Ishikawa (cell line): Measurements from ENCODE around the gene ATP8A2.

Source experiments
- CEBPB ChIP-seq: IDR thresholded peaks from 2 replicates; pipeline ENCODE4 v1.6.1; 2012
- CREB1 ChIP-seq: IDR thresholded peaks from 2 replicates; pipeline ENCODE4 v1.6.1; 2012; ENCODE audit warnings: low read depth
- EGR1 ChIP-seq: IDR thresholded peaks from 2 replicates; pipeline ENCODE4 v1.6.1; 2012
- EP300 ChIP-seq: IDR thresholded peaks from 2 replicates; pipeline ENCODE4 v1.6.1; 2012; ENCODE audit warnings: borderline replicate concordance
- FOXM1 ChIP-seq: IDR thresholded peaks from 2 replicates; pipeline ENCODE4 v1.6.1; 2012; ENCODE audit warnings: low read depth, borderline replicate concordance
- NFIC ChIP-seq: IDR thresholded peaks from 2 replicates; pipeline ENCODE4 v1.6.1; 2012
- RAD21 ChIP-seq: IDR thresholded peaks from 2 replicates; pipeline ENCODE4 v1.6.1; 2012; ENCODE audit warnings: low read depth
- TAF1 ChIP-seq: IDR thresholded peaks from 2 replicates; pipeline ENCODE4 v1.6.1; 2012; ENCODE audit warnings: low read depth, mild to moderate bottlenecking
- TCF12 ChIP-seq: IDR thresholded peaks from 2 replicates; pipeline ENCODE4 v1.6.1; 2012; ENCODE audit warnings: low read depth
- TEAD4 ChIP-seq: IDR thresholded peaks from 2 replicates; pipeline ENCODE4 v1.6.1; 2012
- YY1 ChIP-seq: IDR thresholded peaks from 2 replicates; pipeline ENCODE4 v1.6.1; 2012; ENCODE audit warnings: low read depth
- ZBTB7A ChIP-seq: IDR thresholded peaks from 2 replicates; pipeline ENCODE4 v1.6.1; 2012; ENCODE audit warnings: low read depth
- TF ChIP-seq, protein P1 (sequence below): IDR thresholded peaks from 2 replicates; pipeline ENCODE4 v1.6.1; 2012; ENCODE audit warnings: low read depth, mild to moderate bottlenecking
- TF ChIP-seq, protein P2 (sequence below): IDR thresholded peaks from 2 replicates; pipeline ENCODE4 v1.6.1; 2012
- TF ChIP-seq, protein P3 (sequence below): IDR thresholded peaks from 2 replicates; pipeline ENCODE4 v1.6.1; 2012

ATP8A2 gene

DNA sequence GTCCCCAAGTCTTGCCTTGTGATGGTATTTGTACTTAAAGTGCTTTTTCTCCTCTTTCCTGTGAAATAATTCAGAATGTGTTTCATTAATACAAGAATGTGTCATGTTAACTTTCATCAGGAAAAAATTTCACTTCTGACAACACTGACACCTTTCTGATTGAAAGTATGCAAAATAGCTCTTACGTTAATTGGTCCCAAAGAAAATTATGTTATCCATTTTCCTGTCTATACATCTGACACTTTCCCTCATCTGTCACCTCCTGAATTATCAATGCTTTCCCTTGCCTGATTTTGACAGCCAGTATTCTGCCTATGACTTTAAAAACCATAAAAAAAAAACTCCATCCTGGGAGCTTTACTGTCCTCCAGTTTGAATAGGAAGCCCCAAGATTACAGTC is 336.5 kb downstream of the ATP8A2 start:
- TF ChIP-seq, protein P1, sequence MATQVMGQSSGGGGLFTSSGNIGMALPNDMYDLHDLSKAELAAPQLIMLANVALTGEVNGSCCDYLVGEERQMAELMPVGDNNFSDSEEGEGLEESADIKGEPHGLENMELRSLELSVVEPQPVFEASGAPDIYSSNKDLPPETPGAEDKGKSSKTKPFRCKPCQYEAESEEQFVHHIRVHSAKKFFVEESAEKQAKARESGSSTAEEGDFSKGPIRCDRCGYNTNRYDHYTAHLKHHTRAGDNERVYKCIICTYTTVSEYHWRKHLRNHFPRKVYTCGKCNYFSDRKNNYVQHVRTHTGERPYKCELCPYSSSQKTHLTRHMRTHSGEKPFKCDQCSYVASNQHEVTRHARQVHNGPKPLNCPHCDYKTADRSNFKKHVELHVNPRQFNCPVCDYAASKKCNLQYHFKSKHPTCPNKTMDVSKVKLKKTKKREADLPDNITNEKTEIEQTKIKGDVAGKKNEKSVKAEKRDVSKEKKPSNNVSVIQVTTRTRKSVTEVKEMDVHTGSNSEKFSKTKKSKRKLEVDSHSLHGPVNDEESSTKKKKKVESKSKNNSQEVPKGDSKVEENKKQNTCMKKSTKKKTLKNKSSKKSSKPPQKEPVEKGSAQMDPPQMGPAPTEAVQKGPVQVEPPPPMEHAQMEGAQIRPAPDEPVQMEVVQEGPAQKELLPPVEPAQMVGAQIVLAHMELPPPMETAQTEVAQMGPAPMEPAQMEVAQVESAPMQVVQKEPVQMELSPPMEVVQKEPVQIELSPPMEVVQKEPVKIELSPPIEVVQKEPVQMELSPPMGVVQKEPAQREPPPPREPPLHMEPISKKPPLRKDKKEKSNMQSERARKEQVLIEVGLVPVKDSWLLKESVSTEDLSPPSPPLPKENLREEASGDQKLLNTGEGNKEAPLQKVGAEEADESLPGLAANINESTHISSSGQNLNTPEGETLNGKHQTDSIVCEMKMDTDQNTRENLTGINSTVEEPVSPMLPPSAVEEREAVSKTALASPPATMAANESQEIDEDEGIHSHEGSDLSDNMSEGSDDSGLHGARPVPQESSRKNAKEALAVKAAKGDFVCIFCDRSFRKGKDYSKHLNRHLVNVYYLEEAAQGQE: no peak
- TF ChIP-seq, protein P2, sequence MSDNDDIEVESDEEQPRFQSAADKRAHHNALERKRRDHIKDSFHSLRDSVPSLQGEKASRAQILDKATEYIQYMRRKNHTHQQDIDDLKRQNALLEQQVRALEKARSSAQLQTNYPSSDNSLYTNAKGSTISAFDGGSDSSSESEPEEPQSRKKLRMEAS: no peak
- TF ChIP-seq TEAD4: no peak
- no peak for TF ChIP-seq FOXM1
- no peak for TF ChIP-seq CREB1
- TF ChIP-seq EGR1: no peak

DNA sequence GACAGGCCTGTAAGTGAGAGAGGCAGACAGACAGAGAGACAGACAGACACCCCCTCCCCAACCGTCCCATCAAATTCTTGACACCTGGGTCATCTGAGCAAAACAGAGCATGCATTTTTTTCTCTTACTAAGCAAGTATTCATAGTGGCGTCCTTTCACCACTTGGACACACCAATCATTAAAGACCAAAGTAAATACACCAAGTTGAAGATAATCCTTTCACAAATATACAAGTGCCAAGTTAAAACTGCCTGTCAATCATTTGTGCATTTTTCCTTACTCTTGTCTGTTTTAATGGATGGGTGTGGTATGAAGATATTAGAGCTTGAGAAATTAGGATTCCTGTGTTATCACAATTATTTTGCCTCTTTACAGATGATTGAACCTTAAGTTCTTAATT is 337.3 kb downstream of the ATP8A2 start:
- TF ChIP-seq YY1: no peak
- TF ChIP-seq NFIC: no peak
- TF ChIP-seq EGR1: no peak
- TF ChIP-seq TAF1: no peak
- no peak for TF ChIP-seq TEAD4
- TF ChIP-seq, protein P2: no peak
- TF ChIP-seq CREB1: no peak

DNA sequence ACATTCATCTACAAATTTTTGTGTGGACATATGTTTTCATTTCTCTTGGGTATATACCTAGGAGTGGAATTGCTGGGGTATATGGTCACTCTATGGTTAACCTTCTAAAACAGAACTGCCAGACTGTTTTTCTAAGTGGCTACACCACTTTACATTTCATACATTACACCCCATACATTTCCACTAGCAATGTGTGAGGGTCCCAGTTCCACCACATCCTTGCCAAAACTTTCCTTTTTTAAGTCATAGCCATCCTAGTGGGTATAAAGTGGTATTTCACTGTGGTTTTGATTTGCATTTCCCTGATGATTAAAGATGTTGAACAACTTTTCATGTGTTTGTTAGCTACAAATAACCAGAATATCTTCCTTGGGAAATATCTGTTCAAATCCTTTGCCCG is 344.0 kb downstream of the ATP8A2 start:
- TF ChIP-seq, protein P3, sequence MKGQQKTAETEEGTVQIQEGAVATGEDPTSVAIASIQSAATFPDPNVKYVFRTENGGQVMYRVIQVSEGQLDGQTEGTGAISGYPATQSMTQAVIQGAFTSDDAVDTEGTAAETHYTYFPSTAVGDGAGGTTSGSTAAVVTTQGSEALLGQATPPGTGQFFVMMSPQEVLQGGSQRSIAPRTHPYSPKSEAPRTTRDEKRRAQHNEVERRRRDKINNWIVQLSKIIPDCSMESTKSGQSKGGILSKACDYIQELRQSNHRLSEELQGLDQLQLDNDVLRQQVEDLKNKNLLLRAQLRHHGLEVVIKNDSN: no peak
- TF ChIP-seq TAF1 (no peak), YY1 (no peak)
- TF ChIP-seq, protein P1: no peak

DNA sequence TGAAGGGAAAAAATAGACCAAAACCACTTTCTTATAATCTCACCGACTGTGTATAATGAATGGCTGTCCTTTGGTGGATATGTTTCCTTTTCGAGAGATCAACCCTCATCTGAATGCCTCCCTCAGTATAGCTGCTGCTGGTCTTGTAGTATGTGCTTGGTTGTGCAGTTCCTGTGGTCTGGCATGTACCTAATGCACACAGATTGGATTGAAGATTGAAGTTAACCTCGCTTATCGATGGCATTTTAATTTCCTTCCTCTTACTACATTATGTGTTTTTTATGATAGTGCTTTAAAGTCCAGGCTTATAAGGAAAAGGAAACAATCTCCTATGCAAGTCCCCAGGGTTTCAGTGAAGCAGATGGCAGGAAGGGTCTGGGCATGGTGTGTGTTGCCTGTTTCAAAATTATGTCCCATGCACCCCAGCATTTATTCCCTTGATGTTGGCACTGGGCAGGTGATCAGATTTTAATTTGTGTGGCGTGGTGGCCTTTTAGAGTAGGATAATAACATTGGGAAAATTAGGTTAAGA is 346.0 kb downstream of the ATP8A2 start:
- TF ChIP-seq TEAD4 (no peak), CEBPB (no peak), EGR1 (no peak), CREB1 (no peak), EP300 (no peak), RAD21 (no peak)
- TF ChIP-seq, protein P3: no peak

DNA sequence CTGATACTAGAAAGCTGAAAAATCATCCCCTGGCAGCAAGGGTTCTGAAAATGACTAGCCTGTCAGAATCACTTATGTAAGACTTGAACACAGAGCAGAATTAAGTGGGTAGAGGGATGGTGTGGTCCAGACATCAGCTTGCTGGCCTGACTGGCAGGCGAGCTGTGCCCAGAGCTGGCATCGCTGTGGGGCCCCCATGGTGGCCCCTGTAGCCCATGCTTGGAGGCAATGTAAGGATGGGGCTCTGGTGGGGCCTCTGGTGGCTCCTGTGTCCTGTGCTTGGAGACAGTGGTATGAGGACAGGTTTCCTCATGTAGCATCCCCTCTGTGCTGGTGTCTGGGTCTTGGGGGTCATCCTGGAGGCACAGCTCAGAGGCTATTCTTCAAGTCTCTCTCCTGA is 347.9 kb downstream of the ATP8A2 start:
- TF ChIP-seq CREB1: no peak
- TF ChIP-seq, protein P3: no peak
- no peak for TF ChIP-seq YY1
- TF ChIP-seq TCF12: no peak
- TF ChIP-seq CEBPB: no peak
- TF ChIP-seq TEAD4: no peak
- no peak for TF ChIP-seq EGR1
- TF ChIP-seq TAF1: no peak
- no peak for TF ChIP-seq EP300
- TF ChIP-seq, protein P1: no peak
- TF ChIP-seq RAD21: no peak
- TF ChIP-seq NFIC: no peak
- TF ChIP-seq ZBTB7A: no peak
- TF ChIP-seq, protein P2: no peak
